Hepatic stellate cell (primary cell): ENCODE data around the gene FBXO42.

Source experiments
- DNase-seq: peaks from one replicate; pipeline ENCODE4 v3.0.0; 2011; ENCODE audit warnings: low spot score

The FBXO42 gene

DNA sequence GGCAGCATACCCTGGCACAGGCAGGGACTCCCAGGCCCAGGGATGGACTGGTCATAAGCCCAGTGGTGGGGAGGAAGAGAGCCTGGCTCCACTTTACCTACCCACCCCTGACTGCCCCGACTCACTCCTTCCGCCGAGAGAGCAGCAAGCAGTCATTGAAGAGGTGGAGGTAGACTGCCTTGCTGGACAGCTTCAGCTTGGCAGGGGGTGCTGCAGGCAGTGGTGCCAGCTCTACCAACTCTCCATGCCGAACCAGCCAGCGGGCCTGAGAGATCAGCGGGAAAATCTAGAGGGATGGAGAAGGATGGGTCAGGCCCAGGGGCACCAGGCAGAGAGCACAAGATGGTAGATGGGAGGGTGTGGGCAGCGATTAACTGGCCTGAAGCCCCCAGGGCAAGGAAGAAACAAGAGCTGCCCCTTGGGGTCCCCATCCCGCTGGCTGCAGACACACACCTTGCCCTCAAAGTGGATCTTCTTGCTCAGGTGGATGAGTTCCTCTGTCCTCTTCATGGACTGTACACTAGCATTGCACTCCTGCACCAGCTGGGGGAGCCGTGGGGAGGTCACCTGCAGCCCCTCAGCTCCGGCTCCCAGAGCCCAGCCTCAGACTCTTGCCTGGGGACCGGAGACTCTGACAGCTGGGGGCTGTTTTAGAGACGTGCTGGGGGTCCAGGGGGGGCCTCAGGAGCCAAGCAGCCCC lies 147.5 kb downstream of the FBXO42 start:
- no peak for DNase-seq

GRCh38 chr1:16204216-16204615 lies 148.1 kb downstream of the FBXO42 start:
- no peak for DNase-seq

GRCh38 chr1:16203550-16203949 lies 148.7 kb downstream of the FBXO42 start:
- no peak for DNase-seq

DNA sequence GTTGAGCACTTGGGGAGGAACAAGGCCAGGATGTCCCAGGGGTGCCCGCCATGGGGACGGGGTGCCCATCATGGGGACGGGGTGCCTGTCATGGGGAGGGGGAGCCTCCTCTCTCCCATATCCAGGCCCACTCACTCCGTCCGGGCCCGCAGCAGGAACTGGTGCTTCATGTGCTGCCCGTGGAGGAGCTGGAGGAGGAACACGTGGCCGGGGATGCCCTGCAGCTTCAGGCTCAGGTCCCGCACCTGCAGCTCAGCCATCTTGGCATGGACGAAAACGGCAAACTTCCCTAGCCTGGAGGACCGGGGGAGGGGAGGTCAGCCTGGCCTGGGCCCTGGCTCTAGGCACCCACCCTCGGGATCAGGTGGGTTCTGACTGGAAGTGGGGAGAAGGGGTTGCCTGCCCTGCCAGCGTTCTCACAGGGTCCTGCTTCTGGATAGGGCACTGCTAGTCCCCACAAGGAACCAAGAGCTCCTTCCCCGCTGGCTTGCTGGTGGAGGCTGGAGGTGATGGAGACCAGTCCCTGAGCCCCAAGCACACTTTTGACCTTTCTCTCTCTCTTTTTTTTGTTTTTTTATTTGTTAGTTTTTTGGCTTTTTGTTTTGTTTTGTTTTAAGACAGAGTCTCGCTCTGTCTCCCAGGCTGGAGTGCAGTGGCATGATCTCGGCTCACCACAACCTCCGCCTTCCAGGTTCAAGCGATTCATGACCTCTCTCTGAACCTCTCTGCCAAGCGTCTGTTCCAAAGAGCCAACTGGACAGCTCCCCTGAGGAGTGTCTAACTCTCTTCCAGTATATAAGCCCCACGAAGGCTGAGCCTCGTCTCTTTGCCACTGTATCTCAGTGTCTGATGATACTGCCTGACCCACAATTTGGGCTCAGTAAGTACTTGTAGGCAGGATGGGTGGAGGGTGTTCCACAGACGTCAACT lies 149.7 kb downstream of the FBXO42 start:
- DNase-seq: no peak

- no peak for DNase-seq
Observed at GRCh38 chr1:16199700-16200099, 152.6 kb downstream of the FBXO42 start.

DNA sequence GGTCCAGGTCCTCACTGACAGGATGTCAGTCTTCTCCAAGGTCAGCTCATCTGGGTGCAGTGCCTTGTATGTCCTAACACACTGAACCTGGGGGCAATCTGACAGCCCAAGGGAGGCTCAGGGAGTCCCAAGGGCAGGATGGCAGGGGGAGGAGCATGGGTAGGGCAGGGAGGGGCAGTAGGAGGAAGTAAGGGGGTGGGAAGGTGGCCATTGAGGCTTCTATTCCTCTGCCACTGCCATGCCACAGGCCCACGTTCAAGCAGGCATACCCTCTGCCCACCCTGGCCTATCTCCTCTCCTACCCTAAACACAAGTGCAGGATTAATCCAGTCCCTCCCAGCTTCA lies 153.2 kb downstream of the FBXO42 start:
- DNase-seq: no peak

GRCh38 chr1:16198444-16199156 lies 153.7 kb downstream of the FBXO42 start:
- DNase-seq: no peak

GRCh38 chr1:16196874-16197273 lies 155.4 kb downstream of the FBXO42 start:
- no peak for DNase-seq
